HepG2 (cell line): ENCODE measurements around the gene LONP1. TPM values are rescaled to one million over a fixed set of nuclear protein-coding genes. Genes with fewer than 3 reads are reported as not detected.

Source experiments
- ATAC-seq: fragments of 200-7000 bp; cut with Tn5 transposase; 3 replicates; pipeline ENCODE4 v1.9.1; 2020; ENCODE audit warnings: mild to moderate bottlenecking, moderate library complexity
- BruUV-seq: library from RNA; stranded (reverse); fragments of 400-500 nt; replicated peaks from 2 replicates; lab custom pipeline; 2021; lab: Mats Ljungman, UMichigan
- CTCF ChIA-PET: fragments of 300-600 bp; formaldehyde crosslinking; extraction: SDS; loops from one replicate; lab custom pipeline; 2021; ENCODE audit warnings: low total read pairs, inconsistent platforms, low intra/inter-chr PET ratio; lab: Yijun Ruan, JAX
- POLR2A ChIA-PET: fragments of 350-600 bp; sonication (Branson Sonifier 250); formaldehyde crosslinking; loops from one replicate; lab custom pipeline; 2020; ENCODE audit warnings: antibody characterized with exemption, inconsistent platforms; lab: Yijun Ruan, JAX
- DNase-seq: peaks from one replicate; pipeline ENCODE4 v3.0.0-alpha.2; 2015; ENCODE audit warnings: low spot score
- FAIRE-seq: peaks from 3 replicates; lab custom pipeline; 2011; peaks lifted over from hg19 to GRCh38; lab: Jason Lieb, UNC
- H2AFZ ChIP-seq: one replicate; pipeline ENCODE4 v1.6.1; 2011; ENCODE audit warnings: low read length, inconsistent platforms
- H3K27ac ChIP-seq: fragments of 300-600 bp; 3 replicates; pipeline ENCODE4 v1.8.0; 2011; ENCODE audit warnings: mixed run types, mild to moderate bottlenecking, mixed read lengths, low read length, inconsistent platforms; ENCODE audit not compliant: insufficient read depth; ENCODE audit errors: extremely low read length
- H3K27me3 ChIP-seq, 2 experiments: fragments of 200-600 bp in 1 of 2; 2 replicates in 1 of 2; 3 replicates in 1 of 2; pipeline versions ENCODE4 v1.6.0 to v1.8.0; 2011; ENCODE audit warnings: low read length in 2 of 2, mild to moderate bottlenecking in 2 of 2, moderate library complexity in 2 of 2, inconsistent platforms in 1 of 2; ENCODE audit not compliant: insufficient read depth in 2 of 2, control insufficient read depth in 1 of 2
- H3K36me3 ChIP-seq, 2 experiments: fragments of 200-600 bp in 1 of 2; replicated peaks in 1 of 2; 2 replicates in 1 of 2; 3 replicates in 1 of 2; pipeline versions ENCODE4 v1.5.1 to v1.8.0; 2011; ENCODE audit warnings: low read length in 2 of 2, inconsistent platforms in 1 of 2; ENCODE audit not compliant: insufficient read depth in 2 of 2, control insufficient read depth in 1 of 2
- H3K4me1 ChIP-seq: 2 replicates; pipeline ENCODE4 v1.5.1; 2012; ENCODE audit warnings: low read length, inconsistent platforms; ENCODE audit not compliant: insufficient read depth
- H3K4me2 ChIP-seq: 2 replicates; pipeline ENCODE4 v1.6.0; 2011; ENCODE audit warnings: low read depth, low read length, inconsistent platforms
- H3K4me3 ChIP-seq, 3 experiments: fragments of 200-600 bp in 1 of 3; sonication (generic), shearing (Covaris generic) in 1 of 3; replicated peaks in 1 of 3; 2 replicates each; pipeline ENCODE4 v1.5.1; 2011 to 2016; ENCODE audit warnings: low read length in 3 of 3, inconsistent platforms in 2 of 3, low read depth in 2 of 3, mild to moderate bottlenecking in 2 of 3, control low read depth in 1 of 3, mixed read lengths in 1 of 3; ENCODE audit not compliant: insufficient read depth in 1 of 3
- H3K79me2 ChIP-seq: one replicate; pipeline ENCODE4 v1.6.1; 2011; ENCODE audit warnings: low read length, inconsistent platforms; ENCODE audit not compliant: insufficient read depth
- H3K9ac ChIP-seq: 2 replicates; pipeline ENCODE4 v1.6.0; 2011; ENCODE audit warnings: mild to moderate bottlenecking, low read depth, low read length, inconsistent platforms; ENCODE audit not compliant: insufficient read depth
- H3K9me3 ChIP-seq: 2 replicates; pipeline ENCODE4 v1.5.1; 2012; ENCODE audit warnings: mild to moderate bottlenecking, low read length
- H4K20me1 ChIP-seq: 2 replicates; pipeline ENCODE4 v1.6.0; 2011; ENCODE audit warnings: inconsistent platforms, mild to moderate bottlenecking, low read length, moderate library complexity; ENCODE audit not compliant: insufficient read depth
- FIP1L1 ChIP-seq: fragments of 200-400 bp; formaldehyde crosslinking; IDR thresholded peaks from 2 replicates; pipeline ENCODE4 v1.6.1; 2018; ENCODE audit warnings: low read depth, mild to moderate bottlenecking, low read length, moderate library complexity, borderline replicate concordance; ENCODE audit not compliant: insufficient read depth
- HNRNPH1 ChIP-seq: fragments of 200-400 bp; formaldehyde crosslinking; optimal IDR thresholded peaks from 2 replicates; pipeline ENCODE3; 2017; ENCODE audit warnings: mild to moderate bottlenecking, low read depth, low read length
- IRX3 ChIP-seq: sonication (generic); formaldehyde crosslinking; IDR thresholded peaks from 2 replicates; pipeline ENCODE4 v1.8.1; 2023; ENCODE audit warnings: mild to moderate bottlenecking, low read depth, missing genetic modification reagents, borderline replicate concordance
- JUN ChIP-seq: sonication (generic); formaldehyde crosslinking; IDR thresholded peaks from 2 replicates; pipeline ENCODE4 v1.4.0; 2020; ENCODE audit warnings: mild to moderate bottlenecking, missing genetic modification reagents
- KAT8 ChIP-seq: IDR thresholded peaks from 2 replicates; pipeline ENCODE4 v1.6.1; 2016; ENCODE audit warnings: missing genetic modification reagents, missing compliant biosample characterization
- KDM1A ChIP-seq: IDR thresholded peaks from 2 replicates; pipeline ENCODE4 v1.6.1; 2016; ENCODE audit warnings: missing compliant biosample characterization
- NFE2L2 ChIP-seq: fragments of 150-350 bp; IDR thresholded peaks from 2 replicates; pipeline ENCODE4 v1.6.1; 2014; ENCODE audit warnings: low read length
- RNF2 ChIP-seq: fragments of 450-650 bp; conservative IDR thresholded peaks from 2 replicates; pipeline ENCODE4 v1.6.1; 2016; ENCODE audit warnings: low read depth
- SETDB1 ChIP-seq: sonication (generic); formaldehyde crosslinking; IDR thresholded peaks from 2 replicates; pipeline ENCODE4 v1.5.1; 2020; ENCODE audit warnings: missing genetic modification reagents, mild to moderate bottlenecking, borderline replicate concordance
- TCF7L2 ChIP-seq: IDR thresholded peaks from 2 replicates; pipeline ENCODE4 v1.6.1; 2011; ENCODE audit warnings: mild to moderate bottlenecking, low read depth, low read length, moderate library complexity
- TRIM24 ChIP-seq: sonication (generic); formaldehyde crosslinking; IDR thresholded peaks from 2 replicates; pipeline ENCODE4 v1.8.0; 2022; ENCODE audit warnings: mild to moderate bottlenecking, missing genetic modification reagents
- ZNF136 ChIP-seq: sonication (generic); formaldehyde crosslinking; IDR thresholded peaks from 2 replicates; pipeline ENCODE4 v1.8.1; 2022; ENCODE audit warnings: low read depth, mild to moderate bottlenecking, moderate library complexity, missing genetic modification reagents
- ZNF180 ChIP-seq: sonication (generic); formaldehyde crosslinking; IDR thresholded peaks from 2 replicates; pipeline ENCODE4 v1.4.0; 2020; ENCODE audit warnings: low read depth, missing genetic modification reagents, borderline replicate concordance
- ZNF232 ChIP-seq: sonication (generic); formaldehyde crosslinking; IDR thresholded peaks from 2 replicates; pipeline ENCODE4 v1.4.0; 2020; ENCODE audit warnings: missing genetic modification reagents, borderline replicate concordance
- ZNF329 ChIP-seq: sonication (generic); formaldehyde crosslinking; IDR thresholded peaks from 2 replicates; pipeline ENCODE4 v1.9.0; 2021; ENCODE audit warnings: low read depth, mild to moderate bottlenecking, missing genetic modification reagents
- ZNF570 ChIP-seq: sonication (generic); formaldehyde crosslinking; IDR thresholded peaks from 2 replicates; pipeline ENCODE4 v1.4.0; 2020; ENCODE audit warnings: mild to moderate bottlenecking, missing genetic modification reagents, borderline replicate concordance
- ZNF790 ChIP-seq: sonication (generic); formaldehyde crosslinking; IDR thresholded peaks from 2 replicates; pipeline ENCODE4 v1.8.0; 2022; ENCODE audit warnings: missing genetic modification reagents, mild to moderate bottlenecking, borderline replicate concordance
- WGBS: methylation state at CpG from one replicate; pipeline ENCODE4 v1.1.6; 2017; ENCODE audit warnings: low lambda C conversion rate; 5-methylcytosine and 5-hydroxymethylcytosine counted together
- in situ Hi-C: cut with HindIII; loops from 2 replicates; pipeline ENCODE4 v1.10.0; 2017; ENCODE audit warnings: low pct_unique_long_range_greater_than_20kb; ENCODE audit not compliant: extremely low pct_ligation_motif_present
- intact Hi-C: fragments of 100-400 bp; cut with micrococcal nuclease; formaldehyde crosslinking; loops from one replicate; pipeline ENCODE4 v1.10.0; 2022; ENCODE audit not compliant: unreplicated experiment
- polyA plus RNA-seq, 8 experiments: library from polyadenylated mRNA; depleted of rRNA in 3 of 8; stranded (reverse) in 7 of 8; unstranded in 1 of 8; fragments of >200 nt; fragmentation: Illumina TruSeq in 4 of 8; extraction: Trizol in 4 of 8; gene quantifications; 2 replicates each; pipeline versions ENCODE4 v1.2.1 to v1.2.3, GENCODE V29; 2011 to 2016; ENCODE audit warnings: low read depth in 4 of 8, missing spikeins in 1 of 8, mixed read lengths in 1 of 8; ENCODE audit not compliant: insufficient read depth in 1 of 8
- total RNA-seq, 5 experiments: library from RNA; depleted of rRNA; stranded (reverse); fragments of >200 nt; fragmentation: Illumina TruSeq; extraction: Trizol; gene quantifications; 2 replicates each; pipeline ENCODE4 v1.2.3, GENCODE V29; 2016; ENCODE audit warnings: low read depth in 1 of 5
- TF ChIP-seq, protein P1 (sequence below): sonication (generic); formaldehyde crosslinking; conservative IDR thresholded peaks from 2 replicates; pipeline ENCODE4 v1.4.0; 2020; ENCODE audit warnings: mild to moderate bottlenecking, missing genetic modification reagents, moderate library complexity
- TF ChIP-seq, protein P2 (sequence below): sonication (generic); formaldehyde crosslinking; IDR thresholded peaks from 2 replicates; pipeline ENCODE4 v1.8.1; 2023; ENCODE audit warnings: mild to moderate bottlenecking, missing genetic modification reagents
- TF ChIP-seq, protein P3 (sequence below): sonication (generic); formaldehyde crosslinking; IDR thresholded peaks from 2 replicates; pipeline ENCODE4 v1.4.0; 2020; ENCODE audit warnings: low read depth, mild to moderate bottlenecking, missing genetic modification reagents

Gene LONP1
- total and polyA plus RNA-seq, 2 of the 13 experiments (the other 11 are each of a cell fraction or from before 2014, with no cell fraction given) = 59.5 to 76.8 TPM

DNA sequence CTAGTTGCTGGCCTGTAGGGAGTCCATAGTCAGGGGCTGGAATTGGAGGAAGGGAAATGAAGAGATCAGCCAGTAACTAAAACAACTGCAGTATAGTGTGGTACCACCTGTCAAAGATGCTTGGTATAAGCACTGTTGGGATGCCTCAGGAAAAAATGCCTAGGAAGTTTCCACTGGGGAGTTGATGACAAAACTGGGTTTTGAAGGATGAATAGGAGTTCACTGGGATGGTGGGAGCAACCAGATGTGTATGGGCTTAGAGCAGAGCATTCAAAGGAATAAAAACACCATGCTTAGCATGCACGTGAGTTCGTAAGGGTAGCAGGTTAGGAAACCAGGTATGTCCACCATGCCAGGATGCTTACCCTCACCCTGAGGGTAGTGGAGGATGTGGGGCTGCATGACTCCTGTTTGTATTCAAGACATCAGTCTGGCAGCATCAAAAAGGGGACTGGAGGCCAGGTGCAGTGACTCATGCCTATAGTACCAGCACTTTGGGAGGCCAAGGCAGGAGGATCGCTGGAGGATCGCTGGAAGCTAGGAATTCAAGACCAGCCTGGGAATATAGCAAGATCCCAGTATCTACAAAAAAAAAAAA, 7.6 kb upstream of the LONP1 start:
- Histone ChIP-seq H4K20me1 (no peaks in the 10 kb centered on the region), H3K4me1 (no peaks in the 10 kb centered on the region), H2AFZ (no peak overlapping the region), H3K36me3 (no peaks in the 10 kb centered on the region), H3K9ac (no peak overlapping the region), H3K79me2 (no peaks in the 10 kb centered on the region), H3K4me3 (no peak overlapping the region), H3K27ac (no peak overlapping the region), H3K4me2 (no peak overlapping the region), H3K9me3 (no peaks in the 10 kb centered on the region; the same call in 1 of the 2 replicates), H3K27me3 (no peaks in the 10 kb centered on the region)
- BruUV-seq = no TSS peak
- 33% methylated on average over 4 of the region's 4 CpGs for WGBS
- FAIRE-seq (no peak), ATAC-seq (no peak), DNase-seq (no peak)
- CTCF ChIA-PET = no interaction called here
- TF ChIP-seq TCF7L2 (no peak), IRX3 (CRISPR knock-in tag) (no peak), ZNF232 (CRISPR knock-in tag) (no peak), HNRNPH1 (no peak), ZNF790 (CRISPR knock-in tag) (no peak), KAT8 (CRISPR knock-in tag) (no peak), ZNF180 (no peak), NFE2L2 (no peak), TRIM24 (CRISPR knock-in tag) (no peak), FIP1L1 (no peak), RNF2 (no peak), ZNF136 (CRISPR knock-in tag) (no peak), KDM1A (CRISPR knock-in tag) (no peak), ZNF329 (CRISPR knock-in tag) (no peak), JUN (no peak), SETDB1 (CRISPR knock-in tag) (no peak), ZNF570 (CRISPR knock-in tag) (no peak)
- TF ChIP-seq, protein P1, sequence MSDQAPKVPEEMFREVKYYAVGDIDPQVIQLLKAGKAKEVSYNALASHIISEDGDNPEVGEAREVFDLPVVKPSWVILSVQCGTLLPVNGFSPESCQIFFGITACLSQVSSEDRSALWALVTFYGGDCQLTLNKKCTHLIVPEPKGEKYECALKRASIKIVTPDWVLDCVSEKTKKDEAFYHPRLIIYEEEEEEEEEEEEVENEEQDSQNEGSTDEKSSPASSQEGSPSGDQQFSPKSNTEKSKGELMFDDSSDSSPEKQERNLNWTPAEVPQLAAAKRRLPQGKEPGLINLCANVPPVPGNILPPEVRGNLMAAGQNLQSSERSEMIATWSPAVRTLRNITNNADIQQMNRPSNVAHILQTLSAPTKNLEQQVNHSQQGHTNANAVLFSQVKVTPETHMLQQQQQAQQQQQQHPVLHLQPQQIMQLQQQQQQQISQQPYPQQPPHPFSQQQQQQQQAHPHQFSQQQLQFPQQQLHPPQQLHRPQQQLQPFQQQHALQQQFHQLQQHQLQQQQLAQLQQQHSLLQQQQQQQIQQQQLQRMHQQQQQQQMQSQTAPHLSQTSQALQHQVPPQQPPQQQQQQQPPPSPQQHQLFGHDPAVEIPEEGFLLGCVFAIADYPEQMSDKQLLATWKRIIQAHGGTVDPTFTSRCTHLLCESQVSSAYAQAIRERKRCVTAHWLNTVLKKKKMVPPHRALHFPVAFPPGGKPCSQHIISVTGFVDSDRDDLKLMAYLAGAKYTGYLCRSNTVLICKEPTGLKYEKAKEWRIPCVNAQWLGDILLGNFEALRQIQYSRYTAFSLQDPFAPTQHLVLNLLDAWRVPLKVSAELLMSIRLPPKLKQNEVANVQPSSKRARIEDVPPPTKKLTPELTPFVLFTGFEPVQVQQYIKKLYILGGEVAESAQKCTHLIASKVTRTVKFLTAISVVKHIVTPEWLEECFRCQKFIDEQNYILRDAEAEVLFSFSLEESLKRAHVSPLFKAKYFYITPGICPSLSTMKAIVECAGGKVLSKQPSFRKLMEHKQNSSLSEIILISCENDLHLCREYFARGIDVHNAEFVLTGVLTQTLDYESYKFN = no peak
- TF ChIP-seq, protein P2, sequence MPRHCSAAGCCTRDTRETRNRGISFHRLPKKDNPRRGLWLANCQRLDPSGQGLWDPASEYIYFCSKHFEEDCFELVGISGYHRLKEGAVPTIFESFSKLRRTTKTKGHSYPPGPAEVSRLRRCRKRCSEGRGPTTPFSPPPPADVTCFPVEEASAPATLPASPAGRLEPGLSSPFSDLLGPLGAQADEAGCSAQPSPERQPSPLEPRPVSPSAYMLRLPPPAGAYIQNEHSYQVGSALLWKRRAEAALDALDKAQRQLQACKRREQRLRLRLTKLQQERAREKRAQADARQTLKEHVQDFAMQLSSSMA = no peak
- TF ChIP-seq, protein P3, sequence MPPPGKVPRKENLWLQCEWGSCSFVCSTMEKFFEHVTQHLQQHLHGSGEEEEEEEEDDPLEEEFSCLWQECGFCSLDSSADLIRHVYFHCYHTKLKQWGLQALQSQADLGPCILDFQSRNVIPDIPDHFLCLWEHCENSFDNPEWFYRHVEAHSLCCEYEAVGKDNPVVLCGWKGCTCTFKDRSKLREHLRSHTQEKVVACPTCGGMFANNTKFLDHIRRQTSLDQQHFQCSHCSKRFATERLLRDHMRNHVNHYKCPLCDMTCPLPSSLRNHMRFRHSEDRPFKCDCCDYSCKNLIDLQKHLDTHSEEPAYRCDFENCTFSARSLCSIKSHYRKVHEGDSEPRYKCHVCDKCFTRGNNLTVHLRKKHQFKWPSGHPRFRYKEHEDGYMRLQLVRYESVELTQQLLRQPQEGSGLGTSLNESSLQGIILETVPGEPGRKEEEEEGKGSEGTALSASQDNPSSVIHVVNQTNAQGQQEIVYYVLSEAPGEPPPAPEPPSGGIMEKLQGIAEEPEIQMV (CRISPR knock-in tag) = no peak
- POLR2A ChIA-PET = no interaction called here
- in situ Hi-C loops = no loop called here
- intact Hi-C loops = no loop called here
